Measurements from ENCODE around the gene ACTL6B.

ACTL6B gene

DNA sequence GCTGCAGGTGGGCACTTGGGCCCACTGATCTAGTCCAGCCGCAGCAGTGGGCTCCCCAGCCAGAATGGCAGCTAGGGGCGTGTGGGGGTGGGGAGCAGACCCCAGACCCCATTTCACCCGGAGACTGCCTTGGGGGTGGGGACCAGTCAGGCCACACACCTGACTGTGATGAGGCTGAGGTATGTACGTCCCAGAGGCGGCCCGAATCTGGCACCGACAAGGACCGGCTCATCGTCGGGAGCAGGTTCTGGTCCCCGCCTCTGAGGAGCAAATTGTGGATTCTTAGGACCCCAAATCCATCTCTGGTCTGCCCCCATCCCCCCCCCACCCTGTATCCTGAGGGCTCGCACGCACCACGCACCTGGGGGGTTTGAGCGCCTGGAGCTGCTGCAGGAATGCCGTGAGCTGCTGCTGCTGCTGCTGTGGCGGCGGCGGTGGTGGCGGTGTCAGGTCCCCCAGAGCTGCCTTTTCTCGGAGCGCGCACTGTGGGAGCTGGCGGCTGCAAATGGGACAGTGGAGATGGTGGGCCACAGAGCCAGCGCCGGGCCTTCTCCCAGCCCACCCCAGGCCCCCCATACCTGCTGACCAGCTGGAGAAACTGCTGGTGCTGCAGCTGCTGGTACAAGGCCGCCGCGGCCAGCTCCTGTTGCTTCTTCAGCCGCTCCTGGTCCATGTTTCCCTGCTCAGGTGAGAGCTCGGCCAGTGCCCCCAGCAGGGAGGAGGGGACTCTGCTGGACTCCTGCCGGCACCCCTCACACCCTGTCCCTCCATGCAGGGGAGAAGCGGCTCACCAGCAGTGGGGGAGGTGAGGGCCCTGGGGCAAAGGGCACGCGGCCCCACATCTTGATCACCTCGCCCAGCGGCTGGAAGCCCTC is 27.6 kb upstream of the ACTL6B start:
- no peak for DNase-seq

DNA sequence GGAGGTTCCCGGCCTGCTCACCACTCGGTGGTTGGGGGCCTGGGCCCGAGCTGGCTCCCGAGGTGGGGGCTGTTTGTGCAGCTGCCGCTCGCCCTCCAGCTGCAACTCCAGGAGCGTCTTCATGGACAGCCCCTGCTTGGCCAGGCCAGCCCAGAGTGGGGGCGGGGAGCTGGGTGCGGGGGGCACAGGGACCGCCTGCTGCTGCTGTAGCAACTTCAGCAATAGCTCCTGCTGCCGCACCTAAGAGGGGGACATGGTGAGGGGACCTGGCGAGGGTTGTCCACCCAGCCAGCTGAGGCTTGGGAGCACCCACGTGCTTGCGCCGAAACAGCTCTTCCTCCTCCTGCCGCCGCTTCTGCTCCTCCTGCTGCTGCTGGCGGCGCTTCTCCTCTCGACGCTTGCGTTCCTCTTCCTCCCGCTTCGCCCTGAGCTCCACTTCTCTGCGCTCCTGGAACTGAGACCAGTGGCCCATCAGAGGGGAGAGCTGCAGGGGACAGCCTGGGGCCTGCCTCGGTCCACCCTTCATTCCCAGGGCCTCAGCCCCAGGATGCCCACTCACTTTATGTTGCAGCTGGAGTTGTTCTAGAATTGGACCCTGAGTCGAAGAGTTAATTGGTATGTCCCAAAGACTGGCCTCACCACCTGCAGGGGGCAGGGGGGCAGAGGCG is 26.9 kb upstream of the ACTL6B start:
- no peak for DNase-seq

DNA sequence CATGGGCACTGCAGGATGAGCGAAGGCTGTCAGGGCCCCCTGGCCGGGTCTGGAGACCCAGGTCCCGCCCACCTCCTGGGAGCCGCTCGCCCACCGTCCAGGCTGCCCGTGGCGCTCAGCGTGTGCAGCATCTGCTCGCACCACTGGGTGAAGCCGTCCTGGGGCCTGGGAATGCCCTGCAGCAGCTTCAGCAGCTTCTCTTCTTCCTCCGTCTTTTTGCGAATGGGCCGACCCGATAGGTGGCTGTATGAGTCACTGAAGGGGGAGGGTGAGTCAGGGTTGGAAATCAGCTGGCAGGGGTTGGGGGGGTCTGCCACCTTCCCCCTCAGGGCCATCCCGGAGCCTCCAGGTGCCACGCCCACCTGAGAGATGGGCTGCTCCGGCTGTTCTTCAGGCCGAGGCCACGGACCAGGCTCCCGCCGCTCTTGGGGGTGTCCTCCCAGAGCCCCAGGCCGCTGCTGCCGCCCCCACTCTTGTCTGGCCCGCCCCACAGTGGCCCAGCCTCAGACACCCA is 26.0 kb upstream of the ACTL6B start:
- no peak for DNase-seq

DNA sequence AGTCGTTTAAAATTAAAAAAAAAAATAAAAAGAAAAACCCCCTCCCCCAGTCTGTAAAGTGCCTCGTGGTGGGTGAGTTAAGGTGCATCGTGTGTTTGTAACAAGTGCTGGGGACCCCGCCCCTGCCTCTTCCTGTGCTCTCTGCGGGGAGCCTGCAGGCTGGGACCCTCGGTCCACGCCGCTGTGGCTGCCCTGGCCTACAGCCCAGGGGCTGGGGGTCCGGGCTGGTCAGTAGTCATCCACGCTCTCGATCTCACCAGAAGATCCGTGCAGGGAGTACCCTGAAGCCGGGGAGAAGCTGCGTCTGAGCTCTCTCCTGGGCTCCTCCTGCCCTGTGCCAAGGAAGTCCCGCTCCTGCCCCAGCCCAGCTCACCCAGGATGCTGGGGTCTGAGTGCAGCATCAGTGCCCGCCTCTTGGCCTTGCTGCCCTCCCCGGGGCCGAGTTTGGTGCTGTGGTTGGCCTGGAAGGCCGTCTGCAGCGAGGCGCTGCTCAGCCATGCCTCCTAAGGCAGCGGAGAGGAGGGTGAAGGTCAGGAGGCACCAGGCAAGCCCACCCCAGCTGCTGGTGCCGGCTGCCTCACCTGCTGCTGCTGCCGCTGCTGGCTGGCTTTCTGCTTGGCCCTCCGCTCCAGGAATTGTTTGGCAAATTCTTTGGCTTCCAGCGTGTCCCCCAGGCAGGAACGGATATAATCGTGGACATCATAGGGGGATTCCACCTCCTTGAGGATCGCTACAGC is 25.4 kb upstream of the ACTL6B start:
- no peak for DNase-seq

DNA sequence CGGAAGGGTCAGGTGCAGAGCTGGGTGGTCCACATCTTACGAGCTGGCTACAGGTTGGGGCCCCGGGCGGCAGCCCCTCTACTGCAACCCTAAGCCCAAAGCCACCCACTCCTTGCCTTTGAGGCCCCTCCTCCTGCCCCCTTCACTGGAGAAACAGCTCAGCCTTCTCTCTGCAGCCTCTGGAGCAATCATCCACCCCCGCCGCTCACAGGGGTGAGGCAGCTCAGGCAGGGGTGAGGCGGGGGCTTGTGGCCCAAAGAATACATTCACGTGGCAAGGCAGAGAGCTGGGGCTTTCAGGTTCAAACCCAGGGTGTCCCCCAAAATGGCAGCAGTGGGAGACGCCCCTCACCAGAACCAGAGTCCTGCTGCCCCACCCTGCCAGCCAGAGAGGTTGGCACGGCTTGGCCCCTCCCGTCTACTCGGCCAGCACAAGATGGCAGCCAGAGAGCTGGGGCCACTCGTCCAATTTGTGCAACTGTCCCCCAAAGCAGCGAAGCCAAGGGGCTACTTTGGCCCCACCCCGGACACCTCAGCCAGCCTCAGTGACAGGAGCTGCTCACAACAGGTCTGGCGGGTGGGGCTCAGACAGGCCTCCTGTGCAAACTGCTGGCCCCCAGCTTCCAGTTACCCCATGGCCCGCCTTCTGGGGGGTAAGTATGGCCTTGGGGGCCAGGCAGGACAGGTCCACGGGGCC is 24.5 kb upstream of the ACTL6B start:
- no peak for DNase-seq

DNA sequence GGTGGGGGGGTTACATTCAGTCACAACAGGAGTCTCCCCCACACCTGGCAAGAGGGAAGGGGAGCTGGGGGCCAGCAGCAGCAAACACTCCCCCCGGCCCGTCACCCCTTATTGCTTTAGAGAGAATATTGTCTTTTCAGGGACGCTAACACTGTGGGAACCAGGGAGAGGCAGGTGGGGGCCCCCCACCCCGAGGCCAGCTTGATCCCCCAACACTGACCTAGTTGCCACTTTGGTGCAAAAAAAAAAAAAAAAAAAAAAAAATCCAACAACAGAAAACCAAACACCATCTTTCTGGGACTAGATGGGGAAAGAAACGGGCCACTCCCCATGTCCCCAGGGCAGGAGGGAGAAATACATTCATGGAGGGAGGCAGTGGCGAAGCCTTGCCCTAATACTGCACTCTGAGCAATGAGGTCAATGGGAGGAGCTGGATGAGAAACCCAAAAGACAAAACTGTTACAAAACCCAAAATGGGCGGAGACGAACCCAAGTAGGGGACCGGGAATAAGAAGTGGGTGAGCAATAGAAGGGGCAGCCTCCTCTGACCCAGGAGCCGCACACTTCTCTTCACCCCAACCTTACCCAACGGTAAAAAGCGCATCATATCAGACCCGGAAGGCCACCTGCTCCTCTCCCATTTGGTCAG is 23.8 kb upstream of the ACTL6B start:
- DNase-seq = no peak

DNA sequence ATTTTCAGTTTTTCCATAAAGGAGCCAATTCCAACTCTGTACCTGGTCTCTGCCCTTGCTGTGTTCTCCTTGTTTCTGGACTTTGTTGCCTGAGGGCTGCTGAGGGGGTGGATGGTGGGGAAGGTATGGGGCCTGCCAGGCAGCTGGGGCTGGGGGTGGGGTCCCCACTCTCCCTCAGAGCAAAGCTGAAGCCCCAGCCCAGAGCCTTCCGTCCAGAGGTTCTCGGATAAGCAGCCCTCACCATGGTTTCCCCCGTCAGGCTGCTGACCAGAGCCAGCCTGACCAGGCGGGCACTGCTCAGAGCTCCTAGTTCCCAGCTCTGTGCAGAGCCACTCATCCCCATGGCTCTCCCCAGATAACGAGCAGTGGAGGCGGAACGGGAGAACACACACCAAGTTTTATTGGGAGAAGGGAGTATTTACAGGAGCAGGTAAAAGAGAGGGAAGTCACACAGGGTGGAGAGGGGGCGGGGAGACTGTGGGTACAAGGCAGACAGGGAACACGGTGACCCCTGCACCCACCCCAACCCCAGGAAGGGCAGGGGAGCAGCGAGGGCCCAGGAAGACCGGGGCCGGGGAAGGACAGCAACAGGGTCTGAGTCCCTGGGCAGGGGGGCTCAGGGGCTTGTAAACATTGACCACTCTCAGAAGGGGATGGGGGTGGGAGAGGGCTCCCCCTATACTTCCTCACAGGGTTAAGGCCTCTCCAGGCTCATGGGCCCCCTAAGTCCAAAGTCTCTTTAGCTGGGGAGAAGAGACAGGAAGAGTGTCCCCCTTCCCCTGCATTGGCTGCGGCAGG is 23.1 kb upstream of the ACTL6B start:
- DNase-seq = no peak

DNA sequence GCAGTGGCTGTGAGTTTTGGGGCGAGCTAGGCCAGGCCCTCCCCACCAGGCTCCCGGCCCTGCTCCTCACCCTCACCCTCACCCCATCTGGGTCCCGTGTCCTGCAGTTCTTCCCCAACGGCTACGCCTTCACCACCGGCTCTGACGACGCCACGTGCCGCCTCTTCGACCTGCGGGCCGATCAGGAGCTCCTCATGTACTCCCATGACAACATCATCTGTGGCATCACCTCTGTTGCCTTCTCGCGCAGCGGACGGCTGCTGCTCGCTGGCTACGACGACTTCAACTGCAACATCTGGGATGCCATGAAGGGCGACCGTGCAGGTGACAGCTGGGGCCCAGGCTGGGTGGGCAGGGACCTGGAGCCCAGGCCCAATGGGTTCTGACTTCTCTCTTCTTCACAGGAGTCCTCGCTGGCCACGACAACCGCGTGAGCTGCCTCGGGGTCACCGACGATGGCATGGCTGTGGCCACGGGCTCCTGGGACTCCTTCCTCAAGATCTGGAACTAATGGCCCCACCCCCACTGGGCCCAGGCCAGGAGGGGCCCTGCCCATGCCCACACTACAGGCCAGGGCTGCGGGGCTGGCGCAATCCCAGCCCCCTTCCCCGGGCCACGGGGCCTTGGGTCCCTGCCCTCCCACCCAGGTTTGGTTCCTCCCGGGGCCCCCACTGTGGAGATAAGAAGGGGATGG is 22.2 kb upstream of the ACTL6B start:
- DNase-seq = no peak

DNA sequence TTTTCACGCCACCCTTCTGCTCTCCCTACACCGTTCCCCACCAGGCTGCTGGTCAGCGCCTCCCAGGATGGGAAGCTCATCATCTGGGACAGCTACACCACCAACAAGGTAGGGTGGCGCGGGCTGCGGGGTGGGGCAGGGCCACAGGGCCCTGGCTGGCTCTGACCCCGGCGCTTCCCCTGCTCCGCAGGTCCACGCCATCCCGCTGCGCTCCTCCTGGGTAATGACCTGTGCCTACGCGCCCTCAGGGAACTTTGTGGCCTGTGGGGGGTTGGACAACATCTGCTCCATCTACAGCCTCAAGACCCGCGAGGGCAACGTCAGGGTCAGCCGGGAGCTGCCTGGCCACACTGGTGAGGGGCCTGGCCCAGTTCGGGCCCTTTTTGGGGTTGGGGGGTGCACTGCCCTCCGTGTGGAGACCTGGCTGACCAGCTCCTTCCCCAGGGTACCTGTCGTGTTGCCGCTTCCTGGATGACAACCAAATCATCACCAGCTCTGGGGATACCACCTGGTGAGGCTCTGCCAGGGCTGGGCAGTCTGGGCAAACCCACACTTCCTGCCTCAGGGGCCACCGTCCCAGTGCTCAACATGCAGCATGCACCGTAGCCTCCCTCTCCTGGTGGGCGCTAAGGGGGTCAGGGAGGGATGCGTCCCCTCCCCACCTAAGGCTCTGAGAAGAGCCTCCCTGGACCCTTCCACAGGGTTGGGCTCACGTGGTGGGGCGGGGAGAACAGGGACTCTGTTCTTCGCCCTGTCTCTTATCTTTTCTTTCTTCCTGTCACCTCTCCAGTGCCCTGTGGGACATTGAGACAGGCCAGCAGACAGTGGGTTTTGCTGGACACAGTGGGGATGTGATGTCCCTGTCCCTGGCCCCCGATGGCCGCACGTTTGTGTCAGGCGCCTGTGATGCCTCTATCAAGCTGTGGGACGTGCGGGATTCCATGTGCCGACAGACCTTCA is 21.3 kb upstream of the ACTL6B start:
- no peak for DNase-seq

DNA sequence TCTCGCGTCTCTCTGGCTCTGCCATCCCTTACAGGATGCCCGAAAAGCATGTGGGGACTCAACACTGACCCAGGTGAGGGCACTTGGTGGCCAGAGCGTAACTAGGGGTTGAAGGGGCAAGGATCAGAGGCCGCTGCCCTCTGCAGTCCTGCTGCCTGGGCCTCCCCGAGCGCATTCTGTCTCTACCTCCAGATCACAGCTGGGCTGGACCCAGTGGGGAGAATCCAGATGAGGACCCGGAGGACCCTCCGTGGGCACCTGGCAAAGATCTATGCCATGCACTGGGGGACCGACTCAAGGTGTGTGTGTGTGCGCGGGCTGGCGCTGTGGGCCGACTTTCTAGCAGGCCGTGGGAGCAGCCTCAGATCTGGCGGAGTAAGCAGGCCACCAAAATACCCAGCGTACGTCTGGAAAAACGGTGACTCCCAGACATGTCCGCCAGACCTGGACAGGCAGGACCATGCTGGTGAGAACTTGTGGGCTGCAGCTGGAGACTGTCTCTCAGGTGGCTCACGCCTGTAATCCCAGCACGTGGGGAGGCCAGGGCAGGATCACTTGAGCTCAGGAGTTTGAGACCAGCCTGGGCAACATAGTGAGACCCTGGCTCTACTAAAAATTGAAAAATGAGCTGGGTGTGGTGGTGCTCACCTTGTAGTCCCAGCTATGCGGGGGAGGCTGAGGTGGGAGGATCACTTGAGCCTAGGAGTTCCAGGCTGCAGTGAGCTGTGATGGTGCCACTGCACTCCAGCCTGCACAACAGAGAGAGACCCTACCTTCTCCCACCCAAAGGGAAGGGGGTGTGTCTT is 20.5 kb upstream of the ACTL6B start:
- DNase-seq = no peak

DNA sequence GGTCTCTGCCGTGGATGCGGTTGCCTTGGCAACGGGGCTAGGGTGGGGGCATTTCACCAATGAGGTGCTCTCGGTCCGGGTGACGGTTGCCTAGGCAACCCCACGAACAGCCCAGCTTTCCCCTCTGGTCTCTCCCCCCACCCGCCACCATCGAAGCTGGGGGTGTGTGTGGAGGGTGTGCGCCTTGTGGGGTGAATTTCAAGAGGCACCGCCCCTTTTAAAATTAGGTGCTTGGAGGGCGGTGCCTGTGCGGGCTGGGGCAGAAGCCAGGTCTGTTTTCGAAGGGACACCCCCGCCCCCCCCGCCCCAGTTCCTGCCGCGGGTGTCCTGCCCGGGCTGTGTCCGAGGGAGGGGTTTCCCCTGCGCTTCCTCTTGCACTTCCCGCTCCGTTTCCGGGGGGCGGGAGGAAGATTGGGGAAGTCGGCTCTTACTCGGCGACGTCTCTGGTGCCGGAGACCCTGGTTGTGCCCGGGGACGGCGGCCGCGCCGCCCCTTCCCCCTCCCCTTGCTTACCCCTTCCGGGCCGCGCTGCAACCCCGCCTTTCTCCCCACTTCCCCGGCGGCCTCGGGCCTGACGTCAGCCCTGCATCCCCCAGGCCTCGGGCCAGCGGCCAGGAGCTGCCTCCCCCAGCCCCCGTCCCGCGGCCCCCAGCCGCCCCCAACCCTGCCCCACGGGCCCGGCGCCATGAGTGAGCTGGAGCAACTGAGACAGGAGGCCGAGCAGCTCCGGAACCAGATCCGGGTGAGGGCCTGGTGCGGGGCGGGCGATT is 19.5 kb upstream of the ACTL6B start:
- peak; percentile 76 for DNase-seq

DNA sequence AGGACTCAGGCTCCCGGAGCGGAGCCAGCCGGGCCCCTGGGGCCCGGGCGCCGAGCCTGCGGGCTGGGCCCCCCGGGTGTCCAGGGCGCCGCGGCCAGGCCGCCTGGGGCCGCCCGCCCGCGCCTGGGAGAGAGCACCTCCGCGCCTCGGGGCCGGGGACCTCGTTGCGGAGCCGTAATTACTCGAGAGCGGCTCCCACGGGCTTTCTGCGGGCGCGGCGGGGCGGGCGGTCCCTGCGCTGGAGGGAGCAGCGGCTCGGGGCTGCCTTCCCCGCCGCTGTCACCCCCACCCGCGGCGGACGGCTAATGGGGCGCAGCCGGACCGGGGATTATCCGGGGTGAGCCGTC is 18.8 kb upstream of the ACTL6B start:
- DNase-seq = peak; percentile 51

DNA sequence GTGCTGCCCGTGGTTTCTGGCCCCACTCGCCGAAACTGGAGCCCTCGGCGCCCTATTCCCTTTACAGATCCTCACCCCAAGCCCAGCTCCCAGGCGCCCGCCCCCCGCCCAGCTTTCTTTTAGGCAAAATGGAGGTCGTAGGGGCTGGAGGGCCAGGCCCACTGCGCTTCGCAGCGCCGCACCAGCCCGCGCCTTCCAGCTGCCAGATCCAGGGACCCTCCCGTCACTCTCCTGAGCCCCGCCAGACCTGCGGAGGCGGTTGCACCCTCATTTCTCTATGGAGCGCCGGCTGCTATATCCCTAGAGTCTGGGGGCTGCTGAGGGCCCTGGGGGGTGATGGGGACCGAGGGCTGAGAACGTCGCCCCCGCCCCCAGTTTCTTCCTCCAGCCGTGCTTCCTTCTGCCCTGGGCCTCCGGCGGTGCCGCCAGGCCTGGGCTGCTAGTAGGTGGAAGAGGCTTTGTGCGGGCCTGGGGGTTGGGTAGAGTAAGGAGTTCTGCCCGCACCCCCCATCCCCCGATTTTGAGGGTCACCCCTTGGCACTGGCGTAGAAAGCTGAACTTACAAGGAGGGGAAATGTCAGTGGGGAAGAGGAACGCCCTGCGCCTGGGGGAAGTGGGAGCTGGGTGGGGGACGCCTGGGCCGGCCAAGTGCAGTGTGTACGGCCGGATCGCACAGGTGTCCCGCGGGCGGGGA is 18.3 kb upstream of the ACTL6B start:
- peak; percentile 46 for DNase-seq

DNA sequence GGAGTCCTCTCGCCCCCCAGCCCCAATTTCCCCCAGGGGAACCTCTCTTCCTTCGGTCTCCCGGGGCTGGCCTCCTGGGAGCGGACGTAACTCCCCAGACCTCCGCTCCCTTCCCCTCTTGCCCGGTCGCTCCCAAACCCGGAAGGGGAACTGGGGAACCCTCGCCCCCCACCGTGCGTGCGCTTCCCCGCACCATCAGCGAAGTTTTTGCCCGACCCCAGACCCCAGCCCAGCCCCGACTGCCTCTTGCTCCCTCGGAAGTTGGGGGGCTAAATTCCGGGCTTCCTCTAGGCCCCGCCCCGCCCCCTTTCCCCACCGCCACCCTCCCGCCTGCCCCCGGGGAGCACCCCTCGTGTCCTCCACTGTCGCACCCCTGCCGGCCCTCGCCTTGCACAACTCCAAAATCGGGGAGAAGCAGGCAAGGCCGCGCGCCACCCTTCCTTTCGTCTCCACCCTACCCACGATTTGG is 17.7 kb upstream of the ACTL6B start:
- DNase-seq = peak; percentile 50

DNA sequence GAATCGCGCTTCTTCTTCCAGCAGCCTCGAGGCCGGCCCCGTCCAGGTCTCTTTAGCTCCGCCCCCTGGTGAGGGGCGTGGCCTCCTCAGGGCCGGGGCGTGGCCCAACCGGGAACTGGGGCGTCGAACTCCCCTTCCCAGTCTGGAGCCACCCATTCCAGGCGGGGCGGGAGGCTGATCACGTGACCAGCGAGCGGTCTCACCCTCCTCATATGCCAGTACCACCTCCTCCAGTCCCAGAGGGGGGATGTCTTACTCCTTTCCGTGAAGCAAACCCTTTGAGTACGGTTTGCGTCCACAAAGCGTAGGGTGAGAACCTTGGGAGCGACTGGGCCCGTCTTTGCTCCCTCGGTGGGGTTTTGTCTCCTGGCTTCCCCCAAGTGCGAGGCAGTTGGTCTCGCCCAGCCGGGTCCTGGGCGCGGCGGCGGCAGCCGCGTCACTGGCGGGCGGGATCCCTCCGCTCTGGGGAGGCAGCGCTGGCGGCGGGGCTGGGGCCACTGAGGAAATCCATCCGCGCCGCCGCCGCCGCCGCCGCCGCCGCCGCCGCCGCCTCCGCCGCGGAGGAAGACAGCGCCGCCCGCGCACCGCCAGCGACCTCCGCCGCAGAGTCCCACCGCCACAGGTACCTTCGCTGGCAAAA is 17.2 kb upstream of the ACTL6B start, which contains the start of gene GNB2:
Gene GNB2, plus strand, starts transcription at position 439 of the 640 bp plus-strand sequence. CDS start 2,526 bp downstream, outside the sequence.
- peak; percentile 99 for DNase-seq
